ENCODE data around the gene TMEM175. TPM values are rescaled to one million over a fixed set of nuclear protein-coding genes. Genes with fewer than 3 reads are reported as not detected.

TMEM175 gene
- total RNA-seq, 1 experiment from 2014 or later, result 10.0 TPM

DNA sequence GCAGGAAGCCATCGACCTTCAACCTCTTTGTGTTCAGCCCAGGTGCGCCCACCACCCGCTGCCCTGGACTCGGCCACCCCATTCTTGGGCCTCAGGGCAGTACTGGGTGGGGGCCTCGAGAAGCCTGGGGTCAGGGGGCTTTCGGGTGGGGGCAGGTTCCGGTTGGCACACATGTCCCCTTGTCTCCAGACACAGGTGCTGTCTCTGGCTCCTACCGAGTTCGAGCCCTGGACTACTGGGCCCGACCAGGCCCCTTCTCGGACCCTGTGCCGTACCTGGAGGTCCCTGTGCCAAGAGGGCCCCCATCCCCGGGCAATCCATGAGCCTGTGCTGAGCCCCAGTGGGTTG is 71.8 kb downstream of the TMEM175 start:
- BruUV-seq (replicated peaks), result no TSS peak
- POLR2A ChIA-PET (ENCODE audit: low non-redundant PET), result no interaction called here
- no peak for DNase-seq (ENCODE audit: low spot score)
- CTCF ChIA-PET, result no interaction called here
- no peaks in the 10 kb centered on the region for H3K9me3 ChIP-seq (ENCODE audit: low read depth, low read length, poor library complexity, severe bottlenecking)
- H3K4me1 ChIP-seq (ENCODE audit: insufficient read depth, low read length, poor library complexity, severe bottlenecking), result peaks cover 8% of the 10 kb centered on the region
- intact Hi-C loops (cut with micrococcal nuclease; ENCODE audit: unreplicated experiment), result no loop called here
- H3K4me3 ChIP-seq (ENCODE audit: low read depth, low read length, poor library complexity, severe bottlenecking), result no peak overlapping the region
- H3K27me3 ChIP-seq (replicated peaks; ENCODE audit: insufficient read depth, low read depth, low read length, poor library complexity), result peaks cover 92% of the 10 kb centered on the region
- TF ChIP-seq EZH2 (IDR thresholded peaks at IDR 0.05; ENCODE audit: borderline replicate concordance, low read depth, low read length, poor library complexity, severe bottlenecking), result no peak
- TF ChIP-seq, protein P1, sequence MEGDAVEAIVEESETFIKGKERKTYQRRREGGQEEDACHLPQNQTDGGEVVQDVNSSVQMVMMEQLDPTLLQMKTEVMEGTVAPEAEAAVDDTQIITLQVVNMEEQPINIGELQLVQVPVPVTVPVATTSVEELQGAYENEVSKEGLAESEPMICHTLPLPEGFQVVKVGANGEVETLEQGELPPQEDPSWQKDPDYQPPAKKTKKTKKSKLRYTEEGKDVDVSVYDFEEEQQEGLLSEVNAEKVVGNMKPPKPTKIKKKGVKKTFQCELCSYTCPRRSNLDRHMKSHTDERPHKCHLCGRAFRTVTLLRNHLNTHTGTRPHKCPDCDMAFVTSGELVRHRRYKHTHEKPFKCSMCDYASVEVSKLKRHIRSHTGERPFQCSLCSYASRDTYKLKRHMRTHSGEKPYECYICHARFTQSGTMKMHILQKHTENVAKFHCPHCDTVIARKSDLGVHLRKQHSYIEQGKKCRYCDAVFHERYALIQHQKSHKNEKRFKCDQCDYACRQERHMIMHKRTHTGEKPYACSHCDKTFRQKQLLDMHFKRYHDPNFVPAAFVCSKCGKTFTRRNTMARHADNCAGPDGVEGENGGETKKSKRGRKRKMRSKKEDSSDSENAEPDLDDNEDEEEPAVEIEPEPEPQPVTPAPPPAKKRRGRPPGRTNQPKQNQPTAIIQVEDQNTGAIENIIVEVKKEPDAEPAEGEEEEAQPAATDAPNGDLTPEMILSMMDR (conservative IDR thresholded peaks at IDR 0.05; ENCODE audit: low read depth, low read length), result no peak
- H3K36me3 ChIP-seq (ENCODE audit: insufficient read depth, low read length, poor library complexity, severe bottlenecking), result no peaks in the 10 kb centered on the region
- H3K27ac ChIP-seq (ENCODE audit: low read depth, low read length, poor library complexity, severe bottlenecking), result no peak overlapping the region

DNA sequence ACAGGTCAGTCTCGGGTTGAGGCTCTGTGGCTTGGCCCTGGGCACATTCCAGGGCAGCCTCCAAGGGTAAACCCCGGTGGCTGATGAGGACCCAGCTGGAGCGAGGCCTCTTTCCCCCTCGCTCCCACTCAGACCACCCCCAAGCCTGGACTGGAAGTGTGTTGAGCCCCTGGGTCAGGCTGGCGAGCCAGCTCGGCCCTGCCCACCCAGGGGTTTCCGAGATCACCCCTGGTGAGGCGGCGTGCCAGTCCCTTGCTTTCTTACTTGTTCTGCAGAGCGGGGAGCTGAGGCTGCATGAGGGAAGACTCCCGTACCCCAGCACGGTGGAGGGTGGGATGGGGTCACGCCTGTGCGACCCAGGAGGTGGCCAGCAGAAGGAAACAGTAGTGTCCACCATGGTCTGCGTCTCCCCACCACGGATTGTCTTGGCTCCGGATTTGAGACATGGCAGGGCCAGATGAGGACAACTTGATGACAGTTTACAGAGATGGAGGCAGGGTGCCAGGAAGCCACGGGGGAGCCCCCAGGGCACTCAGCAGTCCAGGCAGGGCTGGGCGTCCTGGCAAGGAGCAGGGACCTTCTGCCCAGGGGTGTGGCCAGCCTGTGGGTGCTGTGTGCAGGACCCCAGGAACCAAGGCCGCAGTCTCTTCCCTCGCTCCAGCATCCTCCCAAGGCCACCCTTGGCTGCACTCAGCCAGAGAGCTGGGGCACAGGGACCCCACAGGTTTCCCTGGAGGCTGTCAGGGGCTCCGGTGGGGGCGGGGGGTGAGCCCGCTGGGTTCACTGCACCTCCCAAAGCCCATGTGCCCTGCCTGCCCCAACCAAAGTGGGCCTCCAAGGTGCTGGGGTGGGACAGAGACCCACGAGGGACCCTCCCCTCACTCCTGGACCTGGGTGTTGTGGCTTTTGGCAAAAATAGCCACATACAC is 72.6 kb downstream of the TMEM175 start:
- H3K4me3 ChIP-seq (ENCODE audit: low read depth, low read length, poor library complexity, severe bottlenecking), result no peak overlapping the region
- peaks cover 90% of the 10 kb centered on the region for H3K27me3 ChIP-seq (replicated peaks; ENCODE audit: insufficient read depth, low read depth, low read length, poor library complexity)
- ChIA-PET POLR2A (ENCODE audit: low non-redundant PET) (no interaction called here), CTCF (no interaction called here)
- H3K27ac ChIP-seq (ENCODE audit: low read depth, low read length, poor library complexity, severe bottlenecking), result no peak overlapping the region
- peaks cover 4% of the 10 kb centered on the region for H3K4me1 ChIP-seq (ENCODE audit: insufficient read depth, low read length, poor library complexity, severe bottlenecking)
- DNase-seq (ENCODE audit: low spot score), result no peak
- TF ChIP-seq, protein P1 (conservative IDR thresholded peaks at IDR 0.05; ENCODE audit: low read depth, low read length), result no peak
- no peak for TF ChIP-seq EZH2 (IDR thresholded peaks at IDR 0.05; ENCODE audit: borderline replicate concordance, low read depth, low read length, poor library complexity, severe bottlenecking)
- intact Hi-C loops (cut with micrococcal nuclease; ENCODE audit: unreplicated experiment), result no loop called here
- H3K9me3 ChIP-seq (ENCODE audit: low read depth, low read length, poor library complexity, severe bottlenecking), result no peaks in the 10 kb centered on the region
- no TSS peak for BruUV-seq (replicated peaks)
- H3K36me3 ChIP-seq (ENCODE audit: insufficient read depth, low read length, poor library complexity, severe bottlenecking), result no peaks in the 10 kb centered on the region

DNA sequence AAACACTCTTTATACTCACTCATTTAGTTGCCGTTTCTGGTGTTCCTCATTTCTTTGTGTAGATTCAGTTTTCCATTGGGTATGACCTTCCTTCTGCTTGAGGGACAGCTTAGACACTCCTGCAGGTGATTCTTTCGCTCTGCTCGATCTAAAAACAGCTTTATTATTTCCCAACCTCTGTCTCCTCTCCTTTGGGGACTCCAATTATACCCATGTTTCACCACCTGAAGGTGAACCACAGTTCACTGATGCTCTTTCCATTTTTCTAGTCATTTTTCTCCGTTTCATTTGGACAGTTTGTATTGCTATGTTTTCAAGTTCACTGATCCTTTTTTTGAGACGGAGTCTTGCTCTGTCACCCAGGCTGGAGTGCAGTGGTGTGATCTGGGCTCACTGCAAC is 74.6 kb downstream of the TMEM175 start:
- H3K27ac ChIP-seq (ENCODE audit: low read depth, low read length, poor library complexity, severe bottlenecking), result no peak overlapping the region
- intact Hi-C loops (cut with micrococcal nuclease; ENCODE audit: unreplicated experiment), result no loop called here
- H3K4me3 ChIP-seq (ENCODE audit: low read depth, low read length, poor library complexity, severe bottlenecking), result no peak overlapping the region
- DNase-seq (ENCODE audit: low spot score), result no peak
- H3K9me3 ChIP-seq (ENCODE audit: low read depth, low read length, poor library complexity, severe bottlenecking), result no peaks in the 10 kb centered on the region
- CTCF ChIA-PET, result no interaction called here
- H3K36me3 ChIP-seq (ENCODE audit: insufficient read depth, low read length, poor library complexity, severe bottlenecking), result no peaks in the 10 kb centered on the region
- peaks cover 70% of the 10 kb centered on the region for H3K27me3 ChIP-seq (replicated peaks; ENCODE audit: insufficient read depth, low read depth, low read length, poor library complexity)
- no TSS peak for BruUV-seq (replicated peaks)
- H3K4me1 ChIP-seq (ENCODE audit: insufficient read depth, low read length, poor library complexity, severe bottlenecking), result peaks cover 13% of the 10 kb centered on the region
- TF ChIP-seq EZH2 (IDR thresholded peaks at IDR 0.05; ENCODE audit: borderline replicate concordance, low read depth, low read length, poor library complexity, severe bottlenecking), result no peak
- TF ChIP-seq, protein P1 (conservative IDR thresholded peaks at IDR 0.05; ENCODE audit: low read depth, low read length), result no peak
- POLR2A ChIA-PET (ENCODE audit: low non-redundant PET), result no interaction called here

Other genes starting within 250 kb of the TMEM175 start
- 0.47 and 1.7 TPM in 2 replicates for gene SLC49A3, start 243.3 kb upstream of the TMEM175 start, total RNA-seq (2021)
- gene PCGF3, start 226.6 kb upstream of the TMEM175 start, total RNA-seq (2021), result 83.5 and 83.9 TPM in 2 replicates
- 4.6 and 6.6 TPM in 2 replicates for gene CPLX1, start 106.3 kb upstream of the TMEM175 start, total RNA-seq (2021)
- gene GAK, start 144 bp upstream of the TMEM175 start, total RNA-seq (2021), result 96.2 and 109 TPM in 2 replicates
- gene DGKQ, start 41.1 kb downstream of the TMEM175 start, total RNA-seq (2021), result 8.8 and 10.8 TPM in 2 replicates
- 12.0 and 12.3 TPM in 2 replicates for gene IDUA, start 54.6 kb downstream of the TMEM175 start, total RNA-seq (2021)
- gene SLC26A1, start 60.9 kb downstream of the TMEM175 start, total RNA-seq (2021), result 0.22 and 0.30 TPM in 2 replicates
- gene FGFRL1, start 79.2 kb downstream of the TMEM175 start, total RNA-seq (2021), result 30.4 and 40.8 TPM in 2 replicates
- 2.4 and 2.8 TPM in 2 replicates for gene RNF212, start 181.1 kb downstream of the TMEM175 start, total RNA-seq (2021)
- 2.3 and 4.8 TPM in 2 replicates for gene SPON2, start 240.1 kb downstream of the TMEM175 start, total RNA-seq (2021)